AG09319 (cell line): Measurements from ENCODE around the gene TPRG1.

Experiments used
- DNase-seq: peaks from one replicate; pipeline ENCODE4 v3.0.0-alpha.2; 2010; ENCODE audit warnings: low read depth; ENCODE audit errors: extremely low read depth
- CTCF ChIP-seq: IDR thresholded peaks from 2 replicates; pipeline ENCODE4 v1.5.1; 2011; ENCODE audit warnings: low read depth, mild to moderate bottlenecking, inconsistent platforms, low read length, moderate library complexity

The TPRG1 gene

GRCh38 chr3:189204937-189205336 is 33.2 kb downstream of the TPRG1 start:
- TF ChIP-seq CTCF: no peak
- DNase-seq: no peak

- DNase-seq: no peak
- no peak for TF ChIP-seq CTCF
Observed at GRCh38 chr3:189210251-189210770, 38.5 kb downstream of the TPRG1 start.

GRCh38 chr3:189212681-189213080 is 40.9 kb downstream of the TPRG1 start:
- no peak for TF ChIP-seq CTCF

GRCh38 chr3:189214651-189215050 is 42.9 kb downstream of the TPRG1 start:
- no peak for TF ChIP-seq CTCF
- DNase-seq: no peak

More at GRCh38 chr3:189212681-189213080, 40.9 kb downstream of the TPRG1 start:
- no peak for DNase-seq

- DNase-seq: no peak
- TF ChIP-seq CTCF: no peak
Observed at GRCh38 chr3:189222927-189223636, 51.3 kb downstream of the TPRG1 start.

GRCh38 chr3:189225431-189225830 is 53.7 kb downstream of the TPRG1 start:
- no peak for DNase-seq
- TF ChIP-seq CTCF: no peak

GRCh38 chr3:189227249-189227648 is 55.5 kb downstream of the TPRG1 start:
- TF ChIP-seq CTCF: no peak
- no peak for DNase-seq
